Measurements from ENCODE around the gene INVS.
A peak's percentile ranks its signal among the peaks of the same experiment; 100 is the strongest.

INVS gene

GRCh38 chr9:100292414-100292813, 193.4 kb downstream of the INVS start:
- TF ChIP-seq, protein P1, sequence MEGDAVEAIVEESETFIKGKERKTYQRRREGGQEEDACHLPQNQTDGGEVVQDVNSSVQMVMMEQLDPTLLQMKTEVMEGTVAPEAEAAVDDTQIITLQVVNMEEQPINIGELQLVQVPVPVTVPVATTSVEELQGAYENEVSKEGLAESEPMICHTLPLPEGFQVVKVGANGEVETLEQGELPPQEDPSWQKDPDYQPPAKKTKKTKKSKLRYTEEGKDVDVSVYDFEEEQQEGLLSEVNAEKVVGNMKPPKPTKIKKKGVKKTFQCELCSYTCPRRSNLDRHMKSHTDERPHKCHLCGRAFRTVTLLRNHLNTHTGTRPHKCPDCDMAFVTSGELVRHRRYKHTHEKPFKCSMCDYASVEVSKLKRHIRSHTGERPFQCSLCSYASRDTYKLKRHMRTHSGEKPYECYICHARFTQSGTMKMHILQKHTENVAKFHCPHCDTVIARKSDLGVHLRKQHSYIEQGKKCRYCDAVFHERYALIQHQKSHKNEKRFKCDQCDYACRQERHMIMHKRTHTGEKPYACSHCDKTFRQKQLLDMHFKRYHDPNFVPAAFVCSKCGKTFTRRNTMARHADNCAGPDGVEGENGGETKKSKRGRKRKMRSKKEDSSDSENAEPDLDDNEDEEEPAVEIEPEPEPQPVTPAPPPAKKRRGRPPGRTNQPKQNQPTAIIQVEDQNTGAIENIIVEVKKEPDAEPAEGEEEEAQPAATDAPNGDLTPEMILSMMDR (IDR thresholded peaks at IDR 0.05; ENCODE audit: low read length, missing control alignments), result no peak
- DNase-seq (ENCODE audit: low read depth), result no peak
- H3K4me3 ChIP-seq (replicated peaks; ENCODE audit: low read depth, low read length), result no peak overlapping the region

GRCh38 chr9:100294341-100294740, 195.3 kb downstream of the INVS start:
- H3K4me3 ChIP-seq (replicated peaks; ENCODE audit: low read depth, low read length), result no peak overlapping the region
- TF ChIP-seq, protein P1 (IDR thresholded peaks at IDR 0.05; ENCODE audit: low read length, missing control alignments), result no peak
- DNase-seq (ENCODE audit: low read depth), result peak; percentile 8

DNA sequence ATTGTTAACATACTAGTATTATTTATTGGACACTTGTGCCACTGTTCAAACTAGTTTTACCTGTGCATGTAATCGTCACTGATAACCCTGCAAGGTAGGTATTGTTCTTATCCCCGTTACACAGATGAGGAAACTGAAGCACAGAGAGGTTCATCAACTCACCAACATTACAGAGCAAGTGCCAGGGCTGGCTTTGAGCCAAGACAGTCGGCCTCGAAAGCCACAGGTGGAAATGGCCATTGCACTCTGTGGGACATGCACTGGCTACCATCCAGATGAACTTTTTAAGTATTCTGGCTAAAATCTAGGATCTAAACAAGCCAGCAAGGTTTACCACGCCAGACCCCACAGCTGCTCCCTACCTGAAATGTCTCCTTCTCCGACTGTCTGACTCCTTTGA, 195.8 kb downstream of the INVS start:
- no peak for DNase-seq (ENCODE audit: low read depth)
- TF ChIP-seq, protein P1 (IDR thresholded peaks at IDR 0.05; ENCODE audit: low read length, missing control alignments), result no peak
- H3K4me3 ChIP-seq (replicated peaks; ENCODE audit: low read depth, low read length), result no peak overlapping the region

DNA sequence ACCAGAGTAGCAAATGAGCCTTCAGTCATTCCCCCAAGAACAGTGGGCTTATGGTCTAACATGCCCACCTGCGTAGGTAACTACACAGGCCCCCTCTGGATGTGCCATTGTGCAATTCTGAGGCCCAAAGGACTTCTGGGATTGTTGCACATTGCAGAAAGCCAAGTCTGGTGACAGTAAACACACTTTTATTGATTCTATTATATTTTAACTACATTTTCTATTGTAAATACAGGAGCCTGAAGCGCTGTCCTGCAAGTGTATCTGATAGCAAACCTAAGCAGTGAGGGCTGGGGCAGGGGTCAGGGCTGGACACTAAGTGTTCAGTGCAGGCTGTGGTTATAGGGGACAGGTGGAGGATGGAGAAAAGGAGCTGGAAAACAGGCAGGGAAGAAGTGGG, 196.2 kb downstream of the INVS start:
- TF ChIP-seq, protein P1 (IDR thresholded peaks at IDR 0.05; ENCODE audit: low read length, missing control alignments), result no peak
- DNase-seq (ENCODE audit: low read depth), result no peak

GRCh38 chr9:100296407-100296806, 197.4 kb downstream of the INVS start:
- no peak overlapping the region for H3K4me3 ChIP-seq (replicated peaks; ENCODE audit: low read depth, low read length)
- no peak for DNase-seq (ENCODE audit: low read depth)
- TF ChIP-seq, protein P1 (IDR thresholded peaks at IDR 0.05; ENCODE audit: low read length, missing control alignments), result no peak

More for the DNA sequence above, 196.2 kb downstream of the INVS start:
- H3K4me3 ChIP-seq (replicated peaks; ENCODE audit: low read depth, low read length), result no peak overlapping the region

DNA sequence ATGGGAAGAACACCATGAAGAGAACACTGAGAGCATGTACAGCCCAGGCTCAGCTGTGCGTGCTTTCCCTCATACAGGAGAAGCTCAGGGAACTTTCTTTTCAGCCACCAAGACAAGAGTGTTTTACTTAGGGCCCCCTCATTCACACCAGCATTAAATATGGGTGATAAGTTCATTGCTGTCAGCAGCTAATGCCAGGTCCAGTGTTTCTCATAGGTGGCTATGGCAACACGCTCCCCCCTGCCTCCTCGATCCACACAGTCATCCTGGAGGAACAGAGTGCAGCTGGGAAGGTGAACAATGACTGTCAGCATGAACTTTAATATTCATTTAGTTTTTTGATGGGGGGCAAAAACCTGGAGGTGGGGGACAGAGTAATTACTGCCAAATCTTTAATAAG, 199.3 kb downstream of the INVS start:
- no peak for DNase-seq (ENCODE audit: low read depth)
- TF ChIP-seq, protein P1 (IDR thresholded peaks at IDR 0.05; ENCODE audit: low read length, missing control alignments), result no peak
- no peak overlapping the region for H3K4me3 ChIP-seq (replicated peaks; ENCODE audit: low read depth, low read length)

- TF ChIP-seq, protein P1 (IDR thresholded peaks at IDR 0.05; ENCODE audit: low read length, missing control alignments), result no peak
- no peak for DNase-seq (ENCODE audit: low read depth)
- H3K4me3 ChIP-seq (replicated peaks; ENCODE audit: low read depth, low read length), result no peak overlapping the region
Observed at GRCh38 chr9:100303747-100304146, 204.7 kb downstream of the INVS start.

All from fibroblast of pulmonary artery (primary cell).